SK-N-SH (cell line): ENCODE results near the gene DLG2.

Experiments
- EP300 ChIP-seq, 2 experiments: IDR thresholded peaks; 2 replicates each; pipeline versions ENCODE4 v1.4.0 to v1.6.1; 2012; ENCODE audit warnings: borderline replicate concordance in 1 of 2, low read depth in 1 of 2, low read length in 1 of 2
- GABPA ChIP-seq: IDR thresholded peaks from 2 replicates; pipeline ENCODE4 v1.4.0; 2012; ENCODE audit warnings: low read depth, mild to moderate bottlenecking
- JUND ChIP-seq: IDR thresholded peaks from 2 replicates; pipeline ENCODE4 v1.4.0; 2012
- MXI1 ChIP-seq: IDR thresholded peaks from 2 replicates; pipeline ENCODE4 v1.6.1; 2012; ENCODE audit warnings: mild to moderate bottlenecking, low read depth, low read length, improper control_type of control experiment
- POLR2AphosphoS5 ChIP-seq: IDR thresholded peaks from 2 replicates; pipeline ENCODE4 v1.6.1; 2012; ENCODE audit warnings: low read depth, low read length
- RAD21 ChIP-seq: IDR thresholded peaks from 2 replicates; pipeline ENCODE4 v1.6.1; 2012; ENCODE audit warnings: mild to moderate bottlenecking, low read length
- SIN3A ChIP-seq: IDR thresholded peaks from 2 replicates; pipeline ENCODE4 v1.6.1; 2012; ENCODE audit warnings: low read depth, mild to moderate bottlenecking, low read length, moderate library complexity, borderline replicate concordance
- YY1 ChIP-seq: IDR thresholded peaks from 2 replicates; pipeline ENCODE4 v1.4.0; 2012; ENCODE audit warnings: low read depth, mild to moderate bottlenecking
- TF ChIP-seq, protein P1 (sequence below): fragments of 200-600 bp; sonication (generic); IDR thresholded peaks from 2 replicates; pipeline ENCODE4 v1.6.1; 2017; ENCODE audit warnings: antibody characterized with exemption, mild to moderate bottlenecking, moderate library complexity
- TF ChIP-seq, protein P2 (sequence below): IDR thresholded peaks from 2 replicates; pipeline ENCODE4 v1.4.0; 2012; ENCODE audit warnings: low read depth
- TF ChIP-seq, protein P3 (sequence below): fragments of 150-350 bp; IDR thresholded peaks from 2 replicates; pipeline ENCODE4 v1.6.1; 2016; ENCODE audit warnings: mild to moderate bottlenecking, low read depth, low read length

DNA sequence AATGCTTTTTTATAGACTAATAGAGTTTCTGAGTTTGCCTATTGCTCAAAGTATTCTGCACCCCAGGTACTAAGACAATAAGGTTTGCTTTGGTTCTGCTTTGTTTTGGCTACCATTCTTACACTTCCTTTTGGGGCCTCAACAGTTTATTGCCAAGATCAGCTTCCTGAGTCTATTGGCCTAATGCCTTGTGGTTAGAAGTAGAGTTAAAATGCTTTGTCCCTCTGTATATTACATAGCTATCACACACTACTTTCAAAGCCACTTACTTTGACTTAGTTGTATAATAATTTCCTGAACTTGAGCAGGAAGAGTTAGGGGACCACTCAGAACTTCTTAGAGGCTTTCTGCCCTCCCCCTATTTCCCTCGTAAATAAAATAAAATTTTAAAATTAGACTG lies 96.5 kb downstream of the DLG2 start:
- TF ChIP-seq EP300 (IDR thresholded peaks at IDR 0.05; ENCODE audit: borderline replicate concordance in 1 of 2, low read depth in 1 of 2, low read length in 1 of 2), result no peak
- TF ChIP-seq SIN3A, result no peak
- TF ChIP-seq, protein P1, sequence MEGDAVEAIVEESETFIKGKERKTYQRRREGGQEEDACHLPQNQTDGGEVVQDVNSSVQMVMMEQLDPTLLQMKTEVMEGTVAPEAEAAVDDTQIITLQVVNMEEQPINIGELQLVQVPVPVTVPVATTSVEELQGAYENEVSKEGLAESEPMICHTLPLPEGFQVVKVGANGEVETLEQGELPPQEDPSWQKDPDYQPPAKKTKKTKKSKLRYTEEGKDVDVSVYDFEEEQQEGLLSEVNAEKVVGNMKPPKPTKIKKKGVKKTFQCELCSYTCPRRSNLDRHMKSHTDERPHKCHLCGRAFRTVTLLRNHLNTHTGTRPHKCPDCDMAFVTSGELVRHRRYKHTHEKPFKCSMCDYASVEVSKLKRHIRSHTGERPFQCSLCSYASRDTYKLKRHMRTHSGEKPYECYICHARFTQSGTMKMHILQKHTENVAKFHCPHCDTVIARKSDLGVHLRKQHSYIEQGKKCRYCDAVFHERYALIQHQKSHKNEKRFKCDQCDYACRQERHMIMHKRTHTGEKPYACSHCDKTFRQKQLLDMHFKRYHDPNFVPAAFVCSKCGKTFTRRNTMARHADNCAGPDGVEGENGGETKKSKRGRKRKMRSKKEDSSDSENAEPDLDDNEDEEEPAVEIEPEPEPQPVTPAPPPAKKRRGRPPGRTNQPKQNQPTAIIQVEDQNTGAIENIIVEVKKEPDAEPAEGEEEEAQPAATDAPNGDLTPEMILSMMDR, result no peak
- TF ChIP-seq, protein P2, sequence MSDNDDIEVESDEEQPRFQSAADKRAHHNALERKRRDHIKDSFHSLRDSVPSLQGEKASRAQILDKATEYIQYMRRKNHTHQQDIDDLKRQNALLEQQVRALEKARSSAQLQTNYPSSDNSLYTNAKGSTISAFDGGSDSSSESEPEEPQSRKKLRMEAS, result no peak
- TF ChIP-seq RAD21, result no peak
- TF ChIP-seq MXI1, result no peak
- TF ChIP-seq POLR2AphosphoS5, result no peak
- TF ChIP-seq JUND, result no peak
- TF ChIP-seq YY1, result no peak
- no peak for TF ChIP-seq GABPA
- TF ChIP-seq, protein P3, sequence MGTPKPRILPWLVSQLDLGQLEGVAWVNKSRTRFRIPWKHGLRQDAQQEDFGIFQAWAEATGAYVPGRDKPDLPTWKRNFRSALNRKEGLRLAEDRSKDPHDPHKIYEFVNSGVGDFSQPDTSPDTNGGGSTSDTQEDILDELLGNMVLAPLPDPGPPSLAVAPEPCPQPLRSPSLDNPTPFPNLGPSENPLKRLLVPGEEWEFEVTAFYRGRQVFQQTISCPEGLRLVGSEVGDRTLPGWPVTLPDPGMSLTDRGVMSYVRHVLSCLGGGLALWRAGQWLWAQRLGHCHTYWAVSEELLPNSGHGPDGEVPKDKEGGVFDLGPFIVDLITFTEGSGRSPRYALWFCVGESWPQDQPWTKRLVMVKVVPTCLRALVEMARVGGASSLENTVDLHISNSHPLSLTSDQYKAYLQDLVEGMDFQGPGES, result no peak
